DND-41 (cell line): ENCODE results near the gene SLC36A4.

Source experiments
- EZH2 ChIP-seq: IDR thresholded peaks from 3 replicates; pipeline ENCODE4 v1.6.1; 2012; ENCODE audit warnings: borderline replicate concordance, low read depth, mild to moderate bottlenecking, moderate library complexity, low read length, inconsistent platforms; ENCODE audit not compliant: severe bottlenecking
- TF ChIP-seq, protein P1 (sequence below): IDR thresholded peaks from 2 replicates; pipeline ENCODE4 v1.5.1; 2012; ENCODE audit warnings: borderline replicate concordance, low read length, moderate library complexity, mild to moderate bottlenecking; ENCODE audit not compliant: poor library complexity, severe bottlenecking; ENCODE audit errors: extremely low read depth

GRCh38 chr11:93239966-93240365, 42.2 kb upstream of the SLC36A4 start:
- TF ChIP-seq, protein P1, sequence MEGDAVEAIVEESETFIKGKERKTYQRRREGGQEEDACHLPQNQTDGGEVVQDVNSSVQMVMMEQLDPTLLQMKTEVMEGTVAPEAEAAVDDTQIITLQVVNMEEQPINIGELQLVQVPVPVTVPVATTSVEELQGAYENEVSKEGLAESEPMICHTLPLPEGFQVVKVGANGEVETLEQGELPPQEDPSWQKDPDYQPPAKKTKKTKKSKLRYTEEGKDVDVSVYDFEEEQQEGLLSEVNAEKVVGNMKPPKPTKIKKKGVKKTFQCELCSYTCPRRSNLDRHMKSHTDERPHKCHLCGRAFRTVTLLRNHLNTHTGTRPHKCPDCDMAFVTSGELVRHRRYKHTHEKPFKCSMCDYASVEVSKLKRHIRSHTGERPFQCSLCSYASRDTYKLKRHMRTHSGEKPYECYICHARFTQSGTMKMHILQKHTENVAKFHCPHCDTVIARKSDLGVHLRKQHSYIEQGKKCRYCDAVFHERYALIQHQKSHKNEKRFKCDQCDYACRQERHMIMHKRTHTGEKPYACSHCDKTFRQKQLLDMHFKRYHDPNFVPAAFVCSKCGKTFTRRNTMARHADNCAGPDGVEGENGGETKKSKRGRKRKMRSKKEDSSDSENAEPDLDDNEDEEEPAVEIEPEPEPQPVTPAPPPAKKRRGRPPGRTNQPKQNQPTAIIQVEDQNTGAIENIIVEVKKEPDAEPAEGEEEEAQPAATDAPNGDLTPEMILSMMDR, result no peak
- TF ChIP-seq EZH2, result no peak
